ENCODE measurements around the gene ASRGL1. TPM values are rescaled to one million over a fixed set of nuclear protein-coding genes. Genes with fewer than 3 reads are reported as not detected.

ASRGL1 gene
- total RNA-seq, 4 donors from 2014 or later = 4.2 to 16.7 (median 12.5) TPM

DNA sequence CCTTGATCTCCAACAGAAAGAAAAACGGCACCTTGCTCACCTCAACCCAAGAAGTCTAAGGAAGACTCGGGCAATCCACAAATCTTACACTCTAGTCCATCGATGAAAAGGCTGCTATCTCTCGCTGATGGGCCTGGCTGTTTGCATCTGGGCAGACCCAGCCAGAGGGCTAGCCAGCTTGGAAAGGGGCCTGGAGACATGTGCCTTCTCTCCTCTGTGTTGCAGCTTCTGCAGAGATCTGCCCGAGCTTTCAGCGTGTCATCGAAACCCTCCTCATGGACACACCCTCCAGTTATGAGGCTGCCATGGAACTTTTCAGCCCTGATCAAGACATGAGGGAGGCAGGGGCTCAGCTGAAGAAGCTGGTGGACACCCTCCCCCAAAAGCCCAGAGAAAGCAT, 84.7 kb downstream of the ASRGL1 start:
- H3K4me3 ChIP-seq = no peak overlapping the region
- H3K27me3 ChIP-seq = no peaks in the 10 kb centered on the region
- peaks cover 0 to 42% (median 21%) of the 10 kb centered on the region in 4 donors for H3K4me1 ChIP-seq
- no peak for TF ChIP-seq POLR2A (IDR thresholded peaks at IDR 0.05)
- no peak for TF ChIP-seq EP300 (IDR thresholded peaks at IDR 0.05)
- TF ChIP-seq, protein P1, sequence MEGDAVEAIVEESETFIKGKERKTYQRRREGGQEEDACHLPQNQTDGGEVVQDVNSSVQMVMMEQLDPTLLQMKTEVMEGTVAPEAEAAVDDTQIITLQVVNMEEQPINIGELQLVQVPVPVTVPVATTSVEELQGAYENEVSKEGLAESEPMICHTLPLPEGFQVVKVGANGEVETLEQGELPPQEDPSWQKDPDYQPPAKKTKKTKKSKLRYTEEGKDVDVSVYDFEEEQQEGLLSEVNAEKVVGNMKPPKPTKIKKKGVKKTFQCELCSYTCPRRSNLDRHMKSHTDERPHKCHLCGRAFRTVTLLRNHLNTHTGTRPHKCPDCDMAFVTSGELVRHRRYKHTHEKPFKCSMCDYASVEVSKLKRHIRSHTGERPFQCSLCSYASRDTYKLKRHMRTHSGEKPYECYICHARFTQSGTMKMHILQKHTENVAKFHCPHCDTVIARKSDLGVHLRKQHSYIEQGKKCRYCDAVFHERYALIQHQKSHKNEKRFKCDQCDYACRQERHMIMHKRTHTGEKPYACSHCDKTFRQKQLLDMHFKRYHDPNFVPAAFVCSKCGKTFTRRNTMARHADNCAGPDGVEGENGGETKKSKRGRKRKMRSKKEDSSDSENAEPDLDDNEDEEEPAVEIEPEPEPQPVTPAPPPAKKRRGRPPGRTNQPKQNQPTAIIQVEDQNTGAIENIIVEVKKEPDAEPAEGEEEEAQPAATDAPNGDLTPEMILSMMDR (IDR thresholded peaks at IDR 0.05) = no peak
- H3K27ac ChIP-seq = peak overlapping the region in 1 of 4 donors; percentile 33
- H3K36me3 ChIP-seq = no peaks in the 10 kb centered on the region
- H3K9me3 ChIP-seq = no peaks in the 10 kb centered on the region
- WGBS, 2 donors = 75 to 77% methylated on average over 7 of the region's 7 CpGs
- no peak for DNase-seq (ENCODE audit: low spot score in 2 of 2)

DNA sequence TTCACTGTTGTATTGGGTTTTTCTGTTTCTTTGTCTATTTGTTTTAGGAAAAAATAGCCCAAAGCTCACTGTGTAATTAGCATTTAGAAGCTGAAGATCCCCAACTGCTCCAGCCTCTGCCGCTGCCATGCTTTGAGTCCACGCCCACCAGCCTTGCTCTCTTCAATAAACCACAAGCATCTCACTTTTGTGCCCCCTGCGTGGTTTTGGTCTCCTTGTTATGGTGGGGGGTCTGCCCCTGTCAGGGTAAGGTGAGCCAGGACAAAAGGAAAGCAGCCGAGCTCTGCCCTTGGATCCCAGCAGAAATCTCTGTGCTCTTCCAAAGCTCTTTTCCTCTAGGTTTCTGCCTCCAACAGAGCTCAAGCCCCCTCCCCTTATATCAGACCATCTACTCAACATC, 85.8 kb downstream of the ASRGL1 start:
- H3K27me3 ChIP-seq = no peaks in the 10 kb centered on the region
- H3K4me1 ChIP-seq = peaks cover 0 to 52% (median 25%) of the 10 kb centered on the region in 4 donors
- H3K4me3 ChIP-seq = no peak overlapping the region
- 78 to 80% methylated on average over 4 of the region's 4 CpGs for WGBS, 2 donors
- no peaks in the 10 kb centered on the region for H3K9me3 ChIP-seq
- peak overlapping the region in 1 of 4 donors; percentile 48 for H3K27ac ChIP-seq
- no peaks in the 10 kb centered on the region for H3K36me3 ChIP-seq
- TF ChIP-seq, protein P1 (IDR thresholded peaks at IDR 0.05) = no peak
- no peak for TF ChIP-seq POLR2A (IDR thresholded peaks at IDR 0.05)
- TF ChIP-seq EP300 (IDR thresholded peaks at IDR 0.05) = no peak
- no peak for DNase-seq (ENCODE audit: low spot score in 2 of 2)

DNA sequence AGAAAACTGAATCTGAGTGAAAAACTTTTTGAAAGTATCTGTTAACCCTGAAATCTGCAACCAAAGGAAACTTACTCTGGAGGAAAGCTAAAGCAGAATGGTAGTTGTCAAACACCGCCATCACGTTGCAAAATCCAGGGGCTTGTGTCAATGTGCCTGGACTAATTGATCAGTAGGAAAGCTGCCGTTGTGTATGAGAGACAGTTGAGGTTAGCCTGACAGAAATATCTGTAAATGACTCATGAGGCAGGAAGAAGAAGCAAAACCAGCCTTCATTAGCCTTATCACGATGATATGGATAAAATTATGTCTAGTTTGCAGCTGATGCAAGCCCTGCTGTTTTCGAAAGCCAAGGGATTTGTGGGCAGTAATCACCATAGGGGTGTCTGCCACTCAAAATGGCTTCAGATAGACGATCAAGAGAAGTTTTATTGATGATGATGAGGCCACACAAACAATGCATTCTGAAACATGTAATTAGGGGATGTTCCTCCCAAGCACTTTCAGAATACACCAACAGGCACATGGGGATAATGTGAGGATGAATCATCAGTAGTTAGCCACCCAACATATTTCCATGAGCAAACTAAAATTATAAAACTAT, 90.5 kb downstream of the ASRGL1 start:
- no peaks in the 10 kb centered on the region for H3K36me3 ChIP-seq
- no peaks in the 10 kb centered on the region for H3K27me3 ChIP-seq
- H3K4me3 ChIP-seq = no peak overlapping the region
- no peaks in the 10 kb centered on the region for H3K9me3 ChIP-seq
- peak overlapping the region in 3 of 4 donors; percentile 37 to 96 (median 71) for H3K27ac ChIP-seq
- TF ChIP-seq, protein P1 (IDR thresholded peaks at IDR 0.05) = no peak
- peak in 1 of 2 donors; percentile 40 for TF ChIP-seq EP300 (IDR thresholded peaks at IDR 0.05)
- no peak for TF ChIP-seq POLR2A (IDR thresholded peaks at IDR 0.05)
- H3K4me1 ChIP-seq = peaks cover 0 to 80% (median 26%) of the 10 kb centered on the region in 4 donors
- 44 to 62% methylated on average over 6 of the region's 6 CpGs for whole genome bisulfite sequencing, 2 donors
- DNase-seq (ENCODE audit: low spot score in 2 of 2) = no peak

DNA sequence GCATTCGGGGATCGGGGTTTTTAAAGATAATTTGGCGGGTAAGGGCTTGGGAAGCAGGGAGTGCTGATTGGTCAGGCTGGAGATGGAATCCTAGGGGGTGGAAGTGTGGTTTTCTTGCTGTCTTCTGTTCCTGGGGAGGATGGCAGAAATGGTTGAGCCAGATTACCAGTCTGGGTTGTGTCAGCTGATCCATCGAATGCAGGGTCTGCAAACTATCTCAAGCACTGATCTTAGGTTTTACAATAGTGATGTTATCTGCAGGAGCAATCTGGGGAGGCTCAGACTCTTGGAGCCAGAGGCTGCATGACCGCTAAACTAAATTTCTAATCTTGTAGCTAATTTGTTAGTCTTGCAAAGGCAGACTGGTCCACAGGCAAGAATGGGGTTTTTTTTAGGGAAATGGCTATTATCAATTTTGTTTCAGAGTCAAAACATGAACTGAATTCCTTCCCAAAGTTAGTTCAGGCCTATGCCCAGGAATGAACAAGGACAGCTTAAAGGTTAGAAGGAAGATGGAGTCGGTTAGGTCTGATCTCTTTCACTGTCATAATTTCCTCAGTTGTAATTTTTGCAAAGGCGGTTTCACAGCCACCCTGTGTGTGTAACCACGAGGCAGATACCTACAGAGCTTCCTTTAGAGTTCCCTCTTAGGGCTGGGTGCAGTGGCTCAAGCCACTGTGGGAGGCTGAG, 91.8 kb downstream of the ASRGL1 start:
- no peak for TF ChIP-seq EP300 (IDR thresholded peaks at IDR 0.05)
- no peak for TF ChIP-seq POLR2A (IDR thresholded peaks at IDR 0.05)
- TF ChIP-seq, protein P1 (IDR thresholded peaks at IDR 0.05) = no peak
- Histone ChIP-seq H3K36me3 (no peaks in the 10 kb centered on the region), H3K4me1 (peaks cover 0 to 92% (median 39%) of the 10 kb centered on the region in 4 donors), H3K4me3 (no peak overlapping the region), H3K9me3 (no peaks in the 10 kb centered on the region), H3K27ac (peak overlapping the region in 2 of 4 donors; percentile 71 to 96), H3K27me3 (no peaks in the 10 kb centered on the region)
- DNase-seq (ENCODE audit: low spot score in 2 of 2) = no peak
- WGBS, 2 donors = 77 to 79% methylated on average over 8 of the region's 8 CpGs

DNA sequence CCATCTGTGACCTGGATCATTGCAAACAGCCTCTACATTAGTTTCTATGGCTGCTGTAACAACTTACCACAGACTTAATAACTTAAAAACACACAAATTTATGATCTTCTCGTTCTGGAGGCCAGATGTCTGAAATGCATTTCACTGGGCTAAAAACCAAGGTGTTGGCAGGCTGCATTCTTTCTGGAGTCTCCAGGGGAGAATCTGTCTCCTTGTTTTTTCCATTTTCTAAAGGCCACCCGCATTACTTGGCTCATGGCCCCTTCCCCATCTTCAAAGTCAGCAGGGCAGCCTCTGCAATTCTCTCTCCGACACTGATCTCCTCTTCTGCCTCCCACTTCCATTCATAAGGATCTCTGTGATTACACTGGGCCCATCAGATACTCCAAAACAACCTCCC, 93.2 kb downstream of the ASRGL1 start:
- Histone ChIP-seq H3K4me3 (no peak overlapping the region), H3K4me1 (peaks cover 0 to 92% (median 50%) of the 10 kb centered on the region in 4 donors), H3K9me3 (no peaks in the 10 kb centered on the region), H3K27me3 (no peaks in the 10 kb centered on the region), H3K27ac (peak overlapping the region; percentile 3 to 96 (median 64)), H3K36me3 (no peaks in the 10 kb centered on the region)
- no peak for DNase-seq (ENCODE audit: low spot score in 2 of 2)
- TF ChIP-seq EP300 (IDR thresholded peaks at IDR 0.05) (no peak), POLR2A (IDR thresholded peaks at IDR 0.05) (no peak)
- TF ChIP-seq, protein P1 (IDR thresholded peaks at IDR 0.05) = no peak
- 44 to 51% methylated on average over 3 of the region's 3 CpGs for WGBS, 2 donors

All from tibial nerve (tissue), 4 donors.